K562 (cell line): ENCODE measurements around the gene GYS1. TPM values are rescaled to one million over a fixed set of nuclear protein-coding genes. Genes with fewer than 3 reads are reported as not detected.

Experiments used
- ATAC-seq: fragments of 200-7000 bp; cut with Tn5 transposase; 3 replicates; pipeline ENCODE4 v1.9.1; 2020; ENCODE audit warnings: moderate library complexity
- BruUV-seq: library from RNA; stranded (reverse); fragments of 400-500 nt; replicated peaks from 2 replicates; lab custom pipeline; 2021; lab: Mats Ljungman, UMichigan
- CTCF ChIA-PET: fragments of 300-600 bp; formaldehyde crosslinking; extraction: SDS; loops from one replicate; lab custom pipeline; 2021; ENCODE audit warnings: low intra/inter-chr PET ratio; lab: Yijun Ruan, JAX
- POLR2A ChIA-PET: fragments of 300-600, 350-650 bp; sonication (Branson Sonifier 250); formaldehyde crosslinking; extraction: SDS; loops from one replicate; lab custom pipeline; 2021; ENCODE audit warnings: antibody characterized with exemption, inconsistent platforms; lab: Yijun Ruan, JAX
- DNase-seq, 4 experiments: peaks; one replicate each; pipeline versions ENCODE4 v3.0.0 to v3.0.0-alpha.2; 2011 to 2018; ENCODE audit warnings: low spot score in 3 of 4, mixed read lengths in 3 of 4; ENCODE audit errors: extremely low read depth in 1 of 4
- FAIRE-seq: peaks from 2 replicates; lab custom pipeline; 2011; peaks lifted over from hg19 to GRCh38; lab: Jason Lieb, UNC
- H2AFZ ChIP-seq: 2 replicates; pipeline ENCODE4 v1.6.0; 2011; ENCODE audit warnings: low read depth, low read length, control low read depth, inconsistent platforms
- H3K27ac ChIP-seq: fragments of 200-600 bp; 3 replicates; pipeline ENCODE4 v1.8.0; 2011; ENCODE audit warnings: low read depth, mild to moderate bottlenecking, control low read depth, inconsistent platforms, low read length, moderate library complexity, mixed read lengths; ENCODE audit errors: extremely low read depth
- H3K27me3 ChIP-seq, 2 experiments: fragments of 300-600 bp in 1 of 2; 2 replicates in 1 of 2; 3 replicates in 1 of 2; pipeline versions ENCODE4 v1.6.0 to v1.8.0; 2011; ENCODE audit warnings: inconsistent platforms in 2 of 2, low read length in 2 of 2, mild to moderate bottlenecking in 1 of 2, mixed read lengths in 1 of 2, moderate library complexity in 1 of 2; ENCODE audit not compliant: control insufficient read depth in 2 of 2, insufficient read depth in 2 of 2
- H3K36me3 ChIP-seq: fragments of 300-600 bp; 3 replicates; pipeline ENCODE4 v1.8.0; 2011; ENCODE audit warnings: mild to moderate bottlenecking, low read length, inconsistent platforms; ENCODE audit not compliant: control insufficient read depth, insufficient read depth
- H3K4me1 ChIP-seq, 2 experiments: fragments of 200-600 bp in 1 of 2; replicated peaks in 1 of 2; 2 replicates in 1 of 2; 3 replicates in 1 of 2; pipeline versions ENCODE4 v1.5.1 to v1.8.0; 2011; ENCODE audit warnings: inconsistent platforms in 2 of 2, low read length in 2 of 2, mild to moderate bottlenecking in 1 of 2, mixed read lengths in 1 of 2, moderate library complexity in 1 of 2; ENCODE audit not compliant: control insufficient read depth in 2 of 2, insufficient read depth in 2 of 2
- H3K4me2 ChIP-seq: 2 replicates; pipeline ENCODE4 v1.6.1; 2011; ENCODE audit warnings: low read length, control low read depth, inconsistent platforms, mixed read lengths; ENCODE audit not compliant: insufficient read depth
- H3K4me3 ChIP-seq: fragments of 200-600 bp; sonication (generic), shearing (Covaris generic); 2 replicates; pipeline ENCODE4 v1.5.1; 2016; ENCODE audit warnings: control low read depth, inconsistent platforms
- H3K79me2 ChIP-seq: fragments of 200-600 bp; 3 replicates; pipeline ENCODE4 v1.8.0; 2011; ENCODE audit warnings: low read length, inconsistent platforms; ENCODE audit not compliant: control insufficient read depth, insufficient read depth
- H3K9ac ChIP-seq, 2 experiments: 2 replicates each; pipeline versions ENCODE4 v1.6.0 to v1.6.1; 2011; ENCODE audit warnings: low read depth in 2 of 2, low read length in 2 of 2, control low read depth in 1 of 2, inconsistent platforms in 1 of 2, mild to moderate bottlenecking in 1 of 2, mixed read lengths in 1 of 2; ENCODE audit not compliant: insufficient read depth in 1 of 2
- H3K9me1 ChIP-seq: one replicate; pipeline ENCODE4 v1.6.0; 2011; ENCODE audit warnings: inconsistent platforms, mild to moderate bottlenecking, low read length, moderate library complexity; ENCODE audit not compliant: control insufficient read depth, insufficient read depth
- H3K9me3 ChIP-seq: replicated peaks from 2 replicates; pipeline ENCODE4 v1.5.1; 2011; ENCODE audit warnings: low read depth, low read length, inconsistent platforms; ENCODE audit not compliant: control insufficient read depth, insufficient read depth
- H4K20me1 ChIP-seq: replicated peaks from 2 replicates; pipeline ENCODE4 v1.6.1; 2011; ENCODE audit warnings: low read length, inconsistent platforms, mixed read lengths; ENCODE audit not compliant: control insufficient read depth, insufficient read depth
- CBX1 ChIP-seq: sonication (generic); IDR thresholded peaks from 2 replicates; pipeline ENCODE4 v1.6.1; 2016; ENCODE audit warnings: antibody characterized with exemption, low read depth, mild to moderate bottlenecking
- CHD2 ChIP-seq: IDR thresholded peaks from 2 replicates; pipeline ENCODE4 v1.6.1; 2011; ENCODE audit warnings: low read depth, low read length
- HDAC8 ChIP-seq: fragments of 450-650 bp; IDR thresholded peaks from 2 replicates; pipeline ENCODE4 v1.6.1; 2016; ENCODE audit warnings: mild to moderate bottlenecking, missing genetic modification characterization, moderate library complexity, missing compliant biosample characterization
- HMGN3 ChIP-seq: IDR thresholded peaks from 2 replicates; pipeline ENCODE4 v1.6.1; 2011; ENCODE audit warnings: borderline replicate concordance, low read depth, mild to moderate bottlenecking, mixed read lengths, low read length; ENCODE audit not compliant: insufficient read length; ENCODE audit errors: extremely low read depth
- HNRNPL ChIP-seq: fragments of 200-400 bp; formaldehyde crosslinking; IDR thresholded peaks from 2 replicates; pipeline ENCODE4 v1.6.1; 2017; ENCODE audit warnings: low read depth, mild to moderate bottlenecking, low read length
- ILK ChIP-seq: fragments of 450-650 bp; IDR thresholded peaks from 2 replicates; pipeline ENCODE4 v1.6.1; 2016; ENCODE audit warnings: missing genetic modification characterization, low read depth, mild to moderate bottlenecking, missing compliant biosample characterization, moderate library complexity, borderline replicate concordance
- KDM1A ChIP-seq, 2 experiments: fragments of 450-650 bp; IDR thresholded peaks; 2 replicates each; pipeline ENCODE4 v1.6.1; 2016; ENCODE audit warnings: mild to moderate bottlenecking in 2 of 2
- MECOM ChIP-seq: fragments of 250-450 bp; sonication (Bioruptor Pico); IDR thresholded peaks from 2 replicates; pipeline ENCODE4 v1.8.0; 2022; ENCODE audit warnings: inconsistent platforms
- OTX1 ChIP-seq: fragments of 450-650 bp; formaldehyde crosslinking; IDR thresholded peaks from 2 replicates; pipeline ENCODE4 v1.4.0; 2022; ENCODE audit warnings: mild to moderate bottlenecking
- PREB ChIP-seq: sonication (generic); formaldehyde crosslinking; IDR thresholded peaks from 2 replicates; pipeline ENCODE4 v1.8.1; 2023; ENCODE audit warnings: mild to moderate bottlenecking, missing genetic modification reagents
- SAP30 ChIP-seq: fragments of 200-600 bp; sonication (generic); IDR thresholded peaks from 2 replicates; pipeline ENCODE4 v1.6.1; 2012; ENCODE audit warnings: borderline replicate concordance, low read depth, mild to moderate bottlenecking, moderate library complexity, low read length, control low read depth, inconsistent platforms; ENCODE audit not compliant: insufficient read depth, poor library complexity, severe bottlenecking
- SREBF1 ChIP-seq: fragments of 150-350 bp; IDR thresholded peaks from 2 replicates; pipeline ENCODE4 v1.6.1; 2014; ENCODE audit warnings: antibody characterized with exemption, low read depth, low read length, borderline replicate concordance
- TEAD2 ChIP-seq: fragments of 450-650 bp; IDR thresholded peaks from 2 replicates; pipeline ENCODE4 v1.6.1; 2016; ENCODE audit warnings: missing genetic modification characterization, control low read depth, missing compliant biosample characterization
- TFAM ChIP-seq: fragments of 250-450 bp; sonication (Bioruptor Pico); conservative IDR thresholded peaks from 2 replicates; pipeline ENCODE4 v1.5.0; 2021; ENCODE audit warnings: mild to moderate bottlenecking, moderate library complexity
- ZBTB33 ChIP-seq: sonication (generic); formaldehyde crosslinking; IDR thresholded peaks from 2 replicates; pipeline ENCODE4 v1.8.1; 2023; ENCODE audit warnings: mild to moderate bottlenecking, missing genetic modification reagents
- ZNF696 ChIP-seq: fragments of 250-450 bp; sonication (Bioruptor Pico); conservative IDR thresholded peaks from 2 replicates; pipeline ENCODE4 v1.4.0; 2020; ENCODE audit warnings: mild to moderate bottlenecking, moderate library complexity
- WGBS: fragments of 100-300 bp; shearing (Covaris generic); methylation state at CpG from one replicate; pipeline ENCODE4 v1.1.6; 2016; ENCODE audit warnings: low coverage, mixed read lengths; ENCODE audit not compliant: insufficient coverage; ENCODE audit errors: missing lambda C conversion rate; 5-methylcytosine and 5-hydroxymethylcytosine counted together
- in situ Hi-C: fragments of 300-500 bp; cut with MboI; formaldehyde crosslinking; loops from 4 replicates; pipeline ENCODE4 v1.15.0; 2018; ENCODE audit warnings: inconsistent platforms, mixed read lengths
- intact Hi-C: fragments of 100-400 bp; cut with micrococcal nuclease; formaldehyde crosslinking; loops from 2 replicates; pipeline ENCODE4 v1.14.2; 2022
- polyA plus RNA-seq, 8 experiments: library from polyadenylated mRNA; depleted of rRNA in 4 of 8; stranded (reverse) in 5 of 8; unstranded in 3 of 8; fragments of >200 nt; fragmentation: Nextera tagmentation in 2 of 8; fragmentation: Illumina TruSeq in 1 of 8; extraction: Ambion mirVana in 2 of 8; extraction: Trizol in 1 of 8; gene quantifications; 2 replicates each; pipeline versions ENCODE4 v1.2.1 to v1.2.3, GENCODE V29; 2011 to 2014; ENCODE audit warnings: inconsistent platforms in 1 of 8, missing spikeins in 1 of 8
- total RNA-seq, 7 experiments: library from RNA; depleted of rRNA in 6 of 7; stranded (reverse); fragments of >200 nt in 6 of 7; fragmentation: Illumina TruSeq in 2 of 7; extraction: Trizol in 2 of 7; gene quantifications; 2 replicates each; pipeline versions ENCODE4 v1.2.1 to v1.2.3, GENCODE V29; 2011 to 2021; ENCODE audit warnings: low replicate concordance in 1 of 7
- TF ChIP-seq, protein P1 (sequence below), 2 experiments: IDR thresholded peaks; 2 replicates each; pipeline ENCODE4 v1.6.1; 2012; ENCODE audit warnings: improper control_type of control experiment in 2 of 2, low read depth in 2 of 2, low read length in 2 of 2, borderline replicate concordance in 1 of 2

Gene GYS1
- total and polyA plus RNA-seq, 9 of the 15 experiments (the other 6 are each of a cell fraction or from before 2014, with no cell fraction given), result 1.9 to 31.1 (median 15.2) TPM

GRCh38 chr19:48961673-48962028 lies 31.5 kb downstream of the GYS1 start:
- peak overlapping the region; percentile 89 for H3K4me2 ChIP-seq
- H3K4me1 ChIP-seq, result peaks cover 21 to 41% of the 10 kb centered on the region in 2 experiments
- H3K4me3 ChIP-seq, result no peak overlapping the region
- 68% methylated on average over 7 of the region's 12 CpGs for WGBS
- H3K9ac ChIP-seq, result peak overlapping the region; percentile 93 to 95
- TF ChIP-seq TFAM (CRISPR knock-in tag) (no peak), HMGN3 (no peak), ZBTB33 (CRISPR knock-in tag) (peak; percentile 52; the same call in 1 of the 2 replicates), MECOM (CRISPR knock-in tag) (no peak), ILK (tag) (no peak), SAP30 (no peak), HDAC8 (tag) (no peak), PREB (CRISPR knock-in tag) (no peak), TEAD2 (tag) (no peak), SREBF1 (no peak), ZNF696 (CRISPR knock-in tag) (no peak), CBX1 (0 out of 2 replicates have a peak, but pooled peaks have one; percentile 16), OTX1 (CRISPR knock-in tag) (no peak), CHD2 (no peak), HNRNPL (no peak), KDM1A (IDR thresholded peaks at IDR 0.05) (no peak)
- TF ChIP-seq, protein P1, sequence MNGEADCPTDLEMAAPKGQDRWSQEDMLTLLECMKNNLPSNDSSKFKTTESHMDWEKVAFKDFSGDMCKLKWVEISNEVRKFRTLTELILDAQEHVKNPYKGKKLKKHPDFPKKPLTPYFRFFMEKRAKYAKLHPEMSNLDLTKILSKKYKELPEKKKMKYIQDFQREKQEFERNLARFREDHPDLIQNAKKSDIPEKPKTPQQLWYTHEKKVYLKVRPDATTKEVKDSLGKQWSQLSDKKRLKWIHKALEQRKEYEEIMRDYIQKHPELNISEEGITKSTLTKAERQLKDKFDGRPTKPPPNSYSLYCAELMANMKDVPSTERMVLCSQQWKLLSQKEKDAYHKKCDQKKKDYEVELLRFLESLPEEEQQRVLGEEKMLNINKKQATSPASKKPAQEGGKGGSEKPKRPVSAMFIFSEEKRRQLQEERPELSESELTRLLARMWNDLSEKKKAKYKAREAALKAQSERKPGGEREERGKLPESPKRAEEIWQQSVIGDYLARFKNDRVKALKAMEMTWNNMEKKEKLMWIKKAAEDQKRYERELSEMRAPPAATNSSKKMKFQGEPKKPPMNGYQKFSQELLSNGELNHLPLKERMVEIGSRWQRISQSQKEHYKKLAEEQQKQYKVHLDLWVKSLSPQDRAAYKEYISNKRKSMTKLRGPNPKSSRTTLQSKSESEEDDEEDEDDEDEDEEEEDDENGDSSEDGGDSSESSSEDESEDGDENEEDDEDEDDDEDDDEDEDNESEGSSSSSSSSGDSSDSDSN (IDR thresholded peaks at IDR 0.05; ENCODE audit: borderline replicate concordance in 1 of 2, low read depth in 2 of 2, low read length in 2 of 2), result no peak
- H3K27ac ChIP-seq, result peak overlapping the region; percentile 99
- no peaks in the 10 kb centered on the region for H3K9me3 ChIP-seq
- no peak for ATAC-seq
- POLR2A ChIA-PET, result interaction anchor here (0.6 to 1.9 kb wide), 6 partner anchors 8 to 117 kb away, joined by 4 to 43 read pairs (median 7); partner anchors contain the start of gene PPP1R15A
- intact Hi-C loops, result no loop called here
- H3K27me3 ChIP-seq, result no peaks in the 10 kb centered on the region
- in situ Hi-C loops, result loop anchor here (10.0 kb wide), 1 partner anchor 87 kb away; the partner anchor contains the start of gene PPP1R15A
- CTCF ChIA-PET, result no interaction called here
- no peak for FAIRE-seq
- BruUV-seq, result no TSS peak
- H3K79me2 ChIP-seq, result peaks cover 45% of the 10 kb centered on the region
- H4K20me1 ChIP-seq, result peaks cover 15% of the 10 kb centered on the region
- no peaks in the 10 kb centered on the region for H3K9me1 ChIP-seq
- peaks cover 29% of the 10 kb centered on the region for H3K36me3 ChIP-seq
- DNase-seq, result no peak
- H2AFZ ChIP-seq, result no peak overlapping the region
